Neural cell (in vitro differentiated cells): ENCODE measurements around the gene FFAR3. TPM values are rescaled to one million over a fixed set of nuclear protein-coding genes. Genes with fewer than 3 reads are reported as not detected.

ENCODE experiments used
- H2AFZ ChIP-seq: fragments of 200-600, 300-800 bp; sonication (generic), shearing (Covaris generic); 2 replicates; pipeline ENCODE4 v1.6.0; 2014; ENCODE audit warnings: low read depth, mild to moderate bottlenecking, antibody characterized with exemption, low read length, moderate library complexity
- H3F3A ChIP-seq: fragments of 200-600 bp; shearing (Covaris generic); 2 replicates; pipeline ENCODE4 v1.6.1; 2016; ENCODE audit warnings: mild to moderate bottlenecking, moderate library complexity, mixed read lengths, antibody characterized with exemption, low read length; ENCODE audit not compliant: insufficient read depth, poor library complexity, severe bottlenecking
- H3K27ac ChIP-seq: fragments of 200-600, 300-800 bp; sonication (generic), shearing (Covaris generic); 2 replicates; pipeline ENCODE4 v1.5.1; 2014; ENCODE audit warnings: mild to moderate bottlenecking, low read length, moderate library complexity
- H3K27me3 ChIP-seq: fragments of 300-800, 200-600 bp; sonication (generic), shearing (Covaris generic); 2 replicates; pipeline ENCODE4 v1.6.0; 2014; ENCODE audit warnings: mild to moderate bottlenecking, low read depth, low read length, moderate library complexity; ENCODE audit not compliant: insufficient read depth
- H3K36me3 ChIP-seq: fragments of 300-800, 200-600 bp; sonication (generic), shearing (Covaris generic); 2 replicates; pipeline ENCODE4 v1.5.1; 2014; ENCODE audit warnings: mild to moderate bottlenecking, antibody characterized with exemption, low read length, moderate library complexity; ENCODE audit not compliant: insufficient read depth
- H3K4me2 ChIP-seq: fragments of 300-800, 200-600 bp; sonication (generic), shearing (Covaris generic); 2 replicates; pipeline ENCODE4 v1.6.0; 2014; ENCODE audit warnings: mild to moderate bottlenecking, low read length
- H3K4me3 ChIP-seq: fragments of 300-800, 200-600 bp; sonication (generic), shearing (Covaris generic); 2 replicates; pipeline ENCODE4 v1.5.1; 2014; ENCODE audit warnings: mild to moderate bottlenecking, low read length, moderate library complexity
- H3K79me2 ChIP-seq: fragments of 200-600 bp; shearing (Covaris generic); replicated peaks from 2 replicates; pipeline ENCODE4 v1.6.0; 2014; ENCODE audit warnings: mild to moderate bottlenecking, low read length, moderate library complexity; ENCODE audit not compliant: insufficient read depth
- H3K9ac ChIP-seq: fragments of 300-800, 200-600 bp; sonication (generic), shearing (Covaris generic); 2 replicates; pipeline ENCODE4 v1.6.1; 2016; ENCODE audit warnings: mild to moderate bottlenecking, low read length, mixed read lengths
- H3K9me2 ChIP-seq: fragments of 200-600 bp; shearing (Covaris generic); 2 replicates; pipeline ENCODE4 v1.6.1; 2016; ENCODE audit warnings: mild to moderate bottlenecking, low read length, mixed read lengths; ENCODE audit not compliant: insufficient read depth
- H3K9me3 ChIP-seq: fragments of 200-600, 300-800 bp; sonication (generic), shearing (Covaris generic); 2 replicates; pipeline ENCODE4 v1.6.1; 2016; ENCODE audit warnings: mild to moderate bottlenecking, mixed run types, low read length, moderate library complexity, mixed read lengths
- H4K20me1 ChIP-seq: fragments of 200-600 bp; shearing (Covaris generic); 2 replicates; pipeline ENCODE4 v1.6.1; 2016; ENCODE audit warnings: mild to moderate bottlenecking, mixed run types; ENCODE audit not compliant: insufficient read depth
- CTCF ChIP-seq: fragments of 450-650 bp; IDR thresholded peaks from 2 replicates; pipeline ENCODE4 v1.5.1; 2014; ENCODE audit warnings: antibody characterized with exemption, mild to moderate bottlenecking, moderate library complexity; ENCODE audit not compliant: poor library complexity, severe bottlenecking
- EP300 ChIP-seq: fragments of 450-650 bp; conservative IDR thresholded peaks from 2 replicates; pipeline ENCODE4 v1.6.1; 2014; ENCODE audit warnings: antibody characterized with exemption, mild to moderate bottlenecking, moderate library complexity; ENCODE audit not compliant: poor library complexity, severe bottlenecking
- EZH2 ChIP-seq: fragments of 200-600, 300-800 bp; shearing (Covaris generic), sonication (generic); IDR thresholded peaks from 2 replicates; pipeline ENCODE4 v1.6.1; 2014; ENCODE audit warnings: antibody characterized with exemption, low read length, borderline replicate concordance, mild to moderate bottlenecking; ENCODE audit not compliant: insufficient read depth, poor library complexity, severe bottlenecking
- MXI1 ChIP-seq: fragments of 450-650 bp; conservative IDR thresholded peaks from 2 replicates; pipeline ENCODE4 v1.6.1; 2014; ENCODE audit warnings: antibody characterized with exemption, mild to moderate bottlenecking; ENCODE audit not compliant: poor library complexity, severe bottlenecking
- POLR2AphosphoS5 ChIP-seq: IDR thresholded peaks from 2 replicates; pipeline ENCODE4 v1.6.1; 2012
- RAD21 ChIP-seq: fragments of 450-650 bp; conservative IDR thresholded peaks from 2 replicates; pipeline ENCODE4 v1.6.1; 2014; ENCODE audit warnings: antibody characterized with exemption, mild to moderate bottlenecking, moderate library complexity
- SMC3 ChIP-seq: fragments of 450-650 bp; conservative IDR thresholded peaks from 2 replicates; pipeline ENCODE4 v1.6.1; 2014; ENCODE audit warnings: antibody characterized with exemption, mild to moderate bottlenecking, moderate library complexity; ENCODE audit not compliant: poor library complexity
- TAF1 ChIP-seq: IDR thresholded peaks from 2 replicates; pipeline ENCODE4 v1.6.1; 2012; ENCODE audit warnings: low read depth
- polyA minus RNA-seq: library from RNA; depleted of rRNA, polyadenylated mRNA; stranded (reverse); fragments of >200 nt; gene quantifications from 2 replicates; pipeline ENCODE4 v1.2.3, GENCODE V29; 2014
- polyA plus RNA-seq: library from polyadenylated mRNA; depleted of rRNA; stranded (reverse); fragments of >200 nt; gene quantifications from 2 replicates; pipeline ENCODE4 v1.2.3, GENCODE V29; 2014
- TF ChIP-seq, protein P1 (sequence below): IDR thresholded peaks from 2 replicates; pipeline ENCODE4 v1.6.1; 2012; ENCODE audit warnings: borderline replicate concordance

Gene FFAR3, protein sequence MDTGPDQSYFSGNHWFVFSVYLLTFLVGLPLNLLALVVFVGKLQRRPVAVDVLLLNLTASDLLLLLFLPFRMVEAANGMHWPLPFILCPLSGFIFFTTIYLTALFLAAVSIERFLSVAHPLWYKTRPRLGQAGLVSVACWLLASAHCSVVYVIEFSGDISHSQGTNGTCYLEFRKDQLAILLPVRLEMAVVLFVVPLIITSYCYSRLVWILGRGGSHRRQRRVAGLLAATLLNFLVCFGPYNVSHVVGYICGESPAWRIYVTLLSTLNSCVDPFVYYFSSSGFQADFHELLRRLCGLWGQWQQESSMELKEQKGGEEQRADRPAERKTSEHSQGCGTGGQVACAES
- not detected in 2 replicates for polyA plus RNA-seq
- polyA minus RNA-seq: not detected in 2 replicates

- Histone ChIP-seq H3K9me2 (no peaks in the 10 kb centered on the region), H3F3A (no peaks in the 10 kb centered on the region), H3K9ac (no peak within 1 kb of the TSS), H3K9me3 (no peaks in the 10 kb centered on the region), H2AFZ (no peak within 1 kb of the TSS), H4K20me1 (no peaks in the 10 kb centered on the region), H3K4me2 (no peak within 1 kb of the TSS), H3K4me3 (no peak within 1 kb of the TSS), H3K27me3 (no peaks in the 10 kb centered on the region), H3K36me3 (no peaks in the 10 kb centered on the region), H3K27ac (no peak within 1 kb of the TSS), H3K79me2 (no peaks in the 10 kb centered on the region)
- TF ChIP-seq SMC3 (no peak), MXI1 (no peak), POLR2AphosphoS5 (no peak), CTCF (no peak), RAD21 (no peak), EP300 (no peak), TAF1 (no peak), EZH2 (no peak)
- TF ChIP-seq, protein P1, sequence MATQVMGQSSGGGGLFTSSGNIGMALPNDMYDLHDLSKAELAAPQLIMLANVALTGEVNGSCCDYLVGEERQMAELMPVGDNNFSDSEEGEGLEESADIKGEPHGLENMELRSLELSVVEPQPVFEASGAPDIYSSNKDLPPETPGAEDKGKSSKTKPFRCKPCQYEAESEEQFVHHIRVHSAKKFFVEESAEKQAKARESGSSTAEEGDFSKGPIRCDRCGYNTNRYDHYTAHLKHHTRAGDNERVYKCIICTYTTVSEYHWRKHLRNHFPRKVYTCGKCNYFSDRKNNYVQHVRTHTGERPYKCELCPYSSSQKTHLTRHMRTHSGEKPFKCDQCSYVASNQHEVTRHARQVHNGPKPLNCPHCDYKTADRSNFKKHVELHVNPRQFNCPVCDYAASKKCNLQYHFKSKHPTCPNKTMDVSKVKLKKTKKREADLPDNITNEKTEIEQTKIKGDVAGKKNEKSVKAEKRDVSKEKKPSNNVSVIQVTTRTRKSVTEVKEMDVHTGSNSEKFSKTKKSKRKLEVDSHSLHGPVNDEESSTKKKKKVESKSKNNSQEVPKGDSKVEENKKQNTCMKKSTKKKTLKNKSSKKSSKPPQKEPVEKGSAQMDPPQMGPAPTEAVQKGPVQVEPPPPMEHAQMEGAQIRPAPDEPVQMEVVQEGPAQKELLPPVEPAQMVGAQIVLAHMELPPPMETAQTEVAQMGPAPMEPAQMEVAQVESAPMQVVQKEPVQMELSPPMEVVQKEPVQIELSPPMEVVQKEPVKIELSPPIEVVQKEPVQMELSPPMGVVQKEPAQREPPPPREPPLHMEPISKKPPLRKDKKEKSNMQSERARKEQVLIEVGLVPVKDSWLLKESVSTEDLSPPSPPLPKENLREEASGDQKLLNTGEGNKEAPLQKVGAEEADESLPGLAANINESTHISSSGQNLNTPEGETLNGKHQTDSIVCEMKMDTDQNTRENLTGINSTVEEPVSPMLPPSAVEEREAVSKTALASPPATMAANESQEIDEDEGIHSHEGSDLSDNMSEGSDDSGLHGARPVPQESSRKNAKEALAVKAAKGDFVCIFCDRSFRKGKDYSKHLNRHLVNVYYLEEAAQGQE: no peak
Measured at GRCh38 chr19:35357867-35358573, at the start of gene FFAR3. Gene FFAR3, plus strand, starts transcription at chr19:35358460. Its CDS starts 431 bp downstream, at chr19:35358891.

- Histone ChIP-seq H3K27me3 (no peaks in the 10 kb centered on the region), H3K27ac (no peak overlapping the region), H3K9ac (no peak overlapping the region), H3K36me3 (no peaks in the 10 kb centered on the region), H3K9me2 (no peaks in the 10 kb centered on the region), H3K4me2 (no peak overlapping the region), H3F3A (no peaks in the 10 kb centered on the region), H3K4me3 (no peak overlapping the region), H3K79me2 (no peaks in the 10 kb centered on the region), H3K9me3 (no peaks in the 10 kb centered on the region), H4K20me1 (no peaks in the 10 kb centered on the region), H2AFZ (no peak overlapping the region)
- no peak for TF ChIP-seq SMC3
- no peak for TF ChIP-seq RAD21
- TF ChIP-seq TAF1: no peak
- TF ChIP-seq EP300: no peak
- TF ChIP-seq, protein P1: no peak
- TF ChIP-seq POLR2AphosphoS5: no peak
- TF ChIP-seq CTCF: no peak
- TF ChIP-seq EZH2: no peak
- no peak for TF ChIP-seq MXI1
Measured at GRCh38 chr19:35308910-35309309, 49.4 kb upstream of the FFAR3 start.
